Upper lobe of left lung (tissue), 6 donors: Measurements from ENCODE around the gene AMZ2. TPM values are rescaled to one million over a fixed set of nuclear protein-coding genes. Genes with fewer than 3 reads are reported as not detected.
"Not testable (repeated sequence)": the region's sequence is repeated elsewhere in the genome, so short reads cannot be mapped to it uniquely, and the experiment has no call there.

Experiments used
- ATAC-seq, 2 donors: fragments of 200-7000 bp; cut with Tn5 transposase; one replicate each; pipeline ENCODE4 v1.9.1; 2022; ENCODE audit warnings: mild to moderate bottlenecking in 2 of 2, moderate library complexity in 2 of 2; ENCODE audit not compliant: low FRiP score in 2 of 2
- DNase-seq, 2 donors: peaks; one replicate each; pipeline ENCODE4 v3.0.0-alpha.2; 2019 to 2020
- H3K27ac ChIP-seq, 4 donors: fragments of 200-600 bp; sonication (generic); one replicate each; pipeline ENCODE4 v1.5.1; 2016 to 2019
- H3K27me3 ChIP-seq, 4 donors: fragments of 200-600 bp; sonication (generic); one replicate each; pipeline ENCODE4 v1.5.1; 2017 to 2019
- H3K36me3 ChIP-seq, 4 donors: fragments of 200-600 bp; sonication (generic); one replicate each; pipeline ENCODE4 v1.5.1; 2016 to 2019
- H3K4me1 ChIP-seq, 4 donors: fragments of 200-600 bp; sonication (generic); one replicate each; pipeline ENCODE4 v1.5.1; 2018 to 2019
- H3K4me3 ChIP-seq, 4 donors: fragments of 200-600 bp; sonication (generic); one replicate each; pipeline ENCODE4 v1.5.1; 2017 to 2019; ENCODE audit warnings: mild to moderate bottlenecking in 2 of 4, moderate library complexity in 1 of 4
- H3K9me3 ChIP-seq, 4 donors: fragments of 200-600 bp; sonication (generic); one replicate each; pipeline ENCODE4 v1.5.1; 2018 to 2019
- CTCF ChIP-seq, 6 experiments: fragments of 450-650 bp in 4 of 6; fragments of 200-600 bp in 2 of 6; sonication (generic) in 2 of 6; IDR thresholded peaks; one replicate each; pipeline ENCODE4 v1.5.1; 2016 to 2019; ENCODE audit warnings: antibody characterized with exemption in 6 of 6
- EP300 ChIP-seq, 4 donors: sonication (generic); formaldehyde crosslinking; IDR thresholded peaks; one replicate each; pipeline ENCODE4 v1.5.1; 2017; ENCODE audit warnings: antibody characterized with exemption in 4 of 4, control low read depth in 2 of 4
- POLR2A ChIP-seq, 4 donors: fragments of 450-650 bp; IDR thresholded peaks; one replicate each; pipeline ENCODE4 v1.5.1; 2016 to 2017; ENCODE audit warnings: antibody characterized with exemption in 4 of 4, mild to moderate bottlenecking in 2 of 4
- POLR2AphosphoS5 ChIP-seq, 2 donors: sonication (generic); formaldehyde crosslinking; IDR thresholded peaks; one replicate each; pipeline ENCODE4 v1.5.1; 2017; ENCODE audit warnings: antibody characterized with exemption in 2 of 2
- WGBS, 2 donors: methylation state at CpG; one replicate each; pipeline ENCODE4 v1.1.5; 2017 to 2018; 5-methylcytosine and 5-hydroxymethylcytosine counted together
- total RNA-seq, 6 donors: library from RNA; depleted of rRNA in 4 of 6; stranded (reverse); fragments of >200 nt in 4 of 6; gene quantifications; one replicate each; pipeline versions ENCODE4 v1.1.0 to v1.2.1, GENCODE V29; 2016 to 2021
- donor health status: DM: no; HTN: no; CAD: no; lungs with moderate emphysema.
- donor health status: DM: no; HTN: yes; CAD: no; lungs with severe emphysema.

AMZ2 gene
- total RNA-seq, 6 donors from 2014 or later, result 19.4 to 50.3 (median 45.8) TPM

- DNase-seq (no peak), ATAC-seq (no peak)
- Histone ChIP-seq H3K27me3 (no peaks in the 10 kb centered on the region), H3K9me3 (no peaks in the 10 kb centered on the region), H3K27ac (no peak overlapping the region), H3K4me3 (no peak overlapping the region), H3K4me1 (peaks cover 5 to 27% (median 16%) of the 10 kb centered on the region in 4 donors), H3K36me3 (peaks cover 0 to 3% (median 0%) of the 10 kb centered on the region in 4 donors)
- whole genome bisulfite sequencing, 2 donors, result 87 to 93% methylated on average over 10 of the region's 10 CpGs
- TF ChIP-seq EP300 (IDR thresholded peaks at IDR 0.05) (no peak), POLR2AphosphoS5 (IDR thresholded peaks at IDR 0.05) (no peak), POLR2A (IDR thresholded peaks at IDR 0.05) (no peak)
Observed at GRCh38 chr17:68210570-68211315, 37.1 kb upstream of the AMZ2 start.

- ATAC-seq, result peak in 1 of 2 donors; percentile 53
- WGBS, 2 donors, result 43 to 52% methylated on average over 11 of the region's 11 CpGs
- peak overlapping the region in 1 of 4 donors; percentile 40 for H3K27ac ChIP-seq
- H3K27me3 ChIP-seq, H3K9me3 ChIP-seq, H3K4me3 ChIP-seq, H3K36me3 ChIP-seq, H3K4me1 ChIP-seq, DNase-seq: not testable (repeated sequence)
Observed at GRCh38 chr17:68213428-68214411, 34.1 kb upstream of the AMZ2 start.

- not testable (repeated sequence) for H3K27me3 ChIP-seq, H3K4me3 ChIP-seq, H3K4me1 ChIP-seq, ATAC-seq, H3K36me3 ChIP-seq, H3K27ac ChIP-seq, H3K9me3 ChIP-seq, DNase-seq
- 83 to 84% methylated on average over 4 to 5 of the region's 5 CpGs for WGBS, 2 donors
Observed at GRCh38 chr17:68215453-68215852, 32.4 kb upstream of the AMZ2 start.

GRCh38 chr17:68219429-68219828 is 28.4 kb upstream of the AMZ2 start:
- H3K4me3 ChIP-seq, H3K27ac ChIP-seq, H3K36me3 ChIP-seq, H3K4me1 ChIP-seq, H3K9me3 ChIP-seq, ATAC-seq, H3K27me3 ChIP-seq, DNase-seq: not testable (repeated sequence)
- 96% methylated on average over 5 of the region's 5 CpGs for WGBS, 2 donors

- H3K4me1 ChIP-seq, H3K36me3 ChIP-seq, H3K4me3 ChIP-seq, ATAC-seq, H3K27ac ChIP-seq, DNase-seq, H3K27me3 ChIP-seq, H3K9me3 ChIP-seq: not testable (repeated sequence)
- WGBS, 2 donors, result 89 to 96% methylated on average over 2 of the region's 2 CpGs
Observed at GRCh38 chr17:68220186-68220585, 27.7 kb upstream of the AMZ2 start.

GRCh38 chr17:68220786-68221185 is 27.1 kb upstream of the AMZ2 start:
- not testable (repeated sequence) for H3K4me3 ChIP-seq, DNase-seq, H3K4me1 ChIP-seq, H3K27me3 ChIP-seq, H3K36me3 ChIP-seq, H3K9me3 ChIP-seq, ATAC-seq, H3K27ac ChIP-seq
- 91 to 96% methylated on average over 12 of the region's 12 CpGs for WGBS, 2 donors

GRCh38 chr17:68221786-68222185 is 26.1 kb upstream of the AMZ2 start:
- H3K4me3 ChIP-seq, result no peak overlapping the region
- peaks cover 0 to 4% (median 0%) of the 10 kb centered on the region in 4 donors for H3K36me3 ChIP-seq
- TF ChIP-seq POLR2AphosphoS5 (IDR thresholded peaks at IDR 0.05) (no peak), POLR2A (IDR thresholded peaks at IDR 0.05) (no peak), CTCF (IDR thresholded peaks at IDR 0.05) (no peak), EP300 (IDR thresholded peaks at IDR 0.05) (no peak)
- ATAC-seq, result no peak
- H3K4me1 ChIP-seq, result no peaks in the 10 kb centered on the region
- WGBS, 2 donors, result 82 to 86% methylated on average over 4 of the region's 4 CpGs
- no peaks in the 10 kb centered on the region for H3K9me3 ChIP-seq
- H3K27ac ChIP-seq, result no peak overlapping the region
- H3K27me3 ChIP-seq, result no peaks in the 10 kb centered on the region
- DNase-seq, result no peak
